HG03060 (cell line): ENCODE measurements around the gene HOXB5.

Experiments
- ATAC-seq: cut with Tn5 transposase; IDR thresholded peaks from one replicate; pipeline ENCODE4 v1.9.1; 2021; ENCODE audit warnings: low read depth, moderate number of reproducible peaks; ENCODE audit not compliant: unreplicated experiment

Gene HOXB5

GRCh38 chr17:48551596-48552465, 41.7 kb downstream of the HOXB5 start:
- no peak for ATAC-seq

- no peak for ATAC-seq
Measured at GRCh38 chr17:48551214-48551555, 42.4 kb downstream of the HOXB5 start.

GRCh38 chr17:48550502-48551213, 42.9 kb downstream of the HOXB5 start:
- ATAC-seq = no peak

- ATAC-seq = no peak
Measured at GRCh38 chr17:48549914-48550501, 43.6 kb downstream of the HOXB5 start.

- no peak for ATAC-seq
Measured at GRCh38 chr17:48549281-48549630, 44.3 kb downstream of the HOXB5 start.

- no peak for ATAC-seq
Measured at GRCh38 chr17:48548523-48549280, 44.9 kb downstream of the HOXB5 start.

GRCh38 chr17:48547808-48548522, 45.6 kb downstream of the HOXB5 start:
- no peak for ATAC-seq

GRCh38 chr17:48546924-48547807, 46.4 kb downstream of the HOXB5 start:
- no peak for ATAC-seq

- no peak for ATAC-seq
Measured at GRCh38 chr17:48546137-48546923, 47.2 kb downstream of the HOXB5 start.

GRCh38 chr17:48545539-48545938, 48.0 kb downstream of the HOXB5 start:
- ATAC-seq = no peak

GRCh38 chr17:48545022-48545375, 48.6 kb downstream of the HOXB5 start, which contains the start of gene HOXB2:
Gene HOXB2, minus strand, starts transcription at chr17:48545109. Its CDS starts 198 bp downstream, at chr17:48544911.
- ATAC-seq = no peak

GRCh38 chr17:48544349-48545021, 49.1 kb downstream of the HOXB5 start:
- ATAC-seq = no peak

- ATAC-seq = no peak
Measured at GRCh38 chr17:48543854-48544348, 49.7 kb downstream of the HOXB5 start.

GRCh38 chr17:48543107-48543853, 50.3 kb downstream of the HOXB5 start:
- no peak for ATAC-seq

- ATAC-seq = no peak
Measured at GRCh38 chr17:48542698-48543106, 50.9 kb downstream of the HOXB5 start.

- ATAC-seq = no peak
Measured at GRCh38 chr17:48542114-48542656, 51.4 kb downstream of the HOXB5 start.
